Stomach (tissue), 9 donors: ENCODE measurements around the gene NXN. TPM values are rescaled to one million over a fixed set of nuclear protein-coding genes. Genes with fewer than 3 reads are reported as not detected.
"Not testable (repeated sequence)": the region's sequence is repeated elsewhere in the genome, so short reads cannot be mapped to it uniquely, and the experiment has no call there.

Experiments used
- DNase-seq, 2 donors: peaks; one replicate each; pipeline versions ENCODE4 v3.0.0 to v3.0.0-alpha.2; 2013 to 2019
- H3K27ac ChIP-seq, 5 donors: fragments of 200-600 bp in 4 of 5; sonication (generic) in 4 of 5; one replicate each; pipeline ENCODE4 v1.5.1; 2013 to 2019; ENCODE audit warnings: mild to moderate bottlenecking in 1 of 5, moderate library complexity in 1 of 5
- H3K27me3 ChIP-seq, 3 donors: fragments of 200-600 bp; sonication (generic); one replicate each; pipeline ENCODE4 v1.5.1; 2017 to 2019; ENCODE audit warnings: mixed run types in 1 of 3
- H3K36me3 ChIP-seq, 4 donors: fragments of 200-600 bp; sonication (generic); 1 replicate in 3 of 4; 2 replicates in 1 of 4; pipeline ENCODE4 v1.5.1; 2016 to 2019
- H3K4me1 ChIP-seq, 4 donors: fragments of 200-600 bp; sonication (generic); one replicate each; pipeline ENCODE4 v1.5.1; 2016 to 2019
- H3K4me3 ChIP-seq, 4 donors: fragments of 200-600 bp; sonication (generic) in 3 of 4; one replicate each; pipeline ENCODE4 v1.5.1; 2016 to 2019; ENCODE audit warnings: mild to moderate bottlenecking in 1 of 4
- H3K9me3 ChIP-seq, 4 donors: fragments of 200-600 bp; sonication (generic); one replicate each; pipeline ENCODE4 v1.5.1; 2016 to 2019
- CTCF ChIP-seq, 7 experiments: fragments of 450-650 bp in 4 of 7; fragments of 200-600 bp in 3 of 7; sonication (generic) in 3 of 7; IDR thresholded peaks; one replicate each; pipeline ENCODE4 v1.5.1; 2016 to 2019; ENCODE audit warnings: antibody characterized with exemption in 7 of 7, control low read depth in 2 of 7, mild to moderate bottlenecking in 1 of 7
- EP300 ChIP-seq: sonication (generic); formaldehyde crosslinking; IDR thresholded peaks from one replicate; pipeline ENCODE4 v1.6.1; 2017; ENCODE audit warnings: antibody characterized with exemption
- POLR2A ChIP-seq, 4 donors: fragments of 450-650 bp; IDR thresholded peaks; one replicate each; pipeline ENCODE4 v1.6.1; 2016; ENCODE audit warnings: antibody characterized with exemption in 4 of 4, control low read depth in 2 of 4, mild to moderate bottlenecking in 1 of 4, moderate library complexity in 1 of 4
- POLR2AphosphoS5 ChIP-seq, 3 donors: sonication (generic); formaldehyde crosslinking; IDR thresholded peaks; one replicate each; pipeline ENCODE4 v1.6.1; 2016; ENCODE audit warnings: antibody characterized with exemption in 3 of 3
- WGBS, 5 donors: extraction: QIAGEN DNeasy Blood & Tissue Kit in 3 of 5; methylation state at CpG; one replicate each; pipeline versions ENCODE4 v1.1.5 to v1.1.7; 2013 to 2018; 5-methylcytosine and 5-hydroxymethylcytosine counted together
- intact Hi-C: fragments of 100-400 bp; cut with DNase I; formaldehyde crosslinking; loops from one replicate; pipeline ENCODE4 v1.15.1; 2023; ENCODE audit warnings: low total_unique reads
- polyA plus RNA-seq, 3 donors: library from polyadenylated mRNA; stranded (reverse); fragments of 200-250 nt; gene quantifications; one replicate each; pipeline ENCODE4 v1.2.3, GENCODE V29; 2013
- total RNA-seq, 5 donors: library from RNA; depleted of rRNA; stranded (reverse); fragments of >200 nt; gene quantifications; one replicate each; pipeline versions ENCODE4 v1.1.0 to v1.2.3, GENCODE V29; 2014 to 2016
- donor health status: healthy with polysubstance abuse.
- donor health status: Bipolar disorder and iron deficiency.
- donor health status: healthy.

Gene NXN
- total and polyA plus RNA-seq, 8 donors = 17.9 to 47.8 (median 25.1) TPM

GRCh38 chr17:1000597-1001461, 21.3 kb upstream of the NXN start:
- Histone ChIP-seq H3K27me3 (no peaks in the 10 kb centered on the region), H3K4me3 (no peak overlapping the region), H3K36me3 (peaks cover 37 to 66% (median 64%) of the 10 kb centered on the region in 4 donors), H3K27ac (peak overlapping the region; percentile 44 to 91 (median 89)), H3K4me1 (peaks cover 72 to 91% (median 88%) of the 10 kb centered on the region in 4 donors), H3K9me3 (no peaks in the 10 kb centered on the region)
- peak; percentile 63 to 70 for DNase-seq
- TF ChIP-seq CTCF (IDR thresholded peaks at IDR 0.05) (no peak), POLR2AphosphoS5 (IDR thresholded peaks at IDR 0.05) (peak in 1 of 3 donors; percentile 28)
- intact Hi-C loops = loop anchor here (10.0 kb wide), 1 partner anchor 54 kb away; no protein-coding TSS in a partner anchor
- WGBS, 5 donors = 35 to 44% (median 36%) methylated on average over 15 of the region's 15 CpGs

- Histone ChIP-seq H3K27ac (peak overlapping the region in 1 of 5 donors; percentile 95), H3K36me3 (peaks cover 31 to 39% (median 38%) of the 10 kb centered on the region in 4 donors), H3K9me3 (no peaks in the 10 kb centered on the region), H3K27me3 (no peaks in the 10 kb centered on the region), H3K4me1 (peaks cover 45 to 67% (median 60%) of the 10 kb centered on the region in 4 donors), H3K4me3 (peak overlapping the region; percentile 71 to 100 (median 93))
- DNase-seq = no peak
- intact Hi-C loops = no loop called here
- no peak for TF ChIP-seq CTCF (IDR thresholded peaks at IDR 0.05)
- TF ChIP-seq EP300 = no peak
- no peak for TF ChIP-seq POLR2AphosphoS5 (IDR thresholded peaks at IDR 0.05)
- no peak for TF ChIP-seq POLR2A (IDR thresholded peaks at IDR 0.05)
- 15 to 35% (median 25%) methylated on average over 2 of the region's 2 CpGs for WGBS, 5 donors
Observed at GRCh38 chr17:998111-998510, 18.5 kb upstream of the NXN start.

GRCh38 chr17:996554-997344, 17.2 kb upstream of the NXN start, which contains the start of gene TIMM22:
TSS of gene TIMM22 (plus strand) at chr17:997129. CDS start at chr17:997143, 14 bp downstream.
- H3K4me3 ChIP-seq = peak within 1 kb of the TSS; percentile 71 to 100 (median 93)
- peak within 1 kb of the TSS; percentile 80 to 95 (median 93) for H3K27ac ChIP-seq
- TF ChIP-seq POLR2A (IDR thresholded peaks at IDR 0.05) (peak in 2 of 4 donors; percentile 32 to 44), CTCF (IDR thresholded peaks at IDR 0.05) (peak in 5 of 7 experiments; percentile 90 to 96 (median 95)), POLR2AphosphoS5 (IDR thresholded peaks at IDR 0.05) (peak; percentile 29 to 94 (median 82)), EP300 (no peak)
- intact Hi-C loops = no loop called here
- WGBS, 5 donors = 0 to 1% (median 0%) methylated on average over 44 to 71 of the region's 71 CpGs
- peak; percentile 93 to 99 for DNase-seq
- H3K9me3 ChIP-seq = no peaks in the 10 kb centered on the region
- H3K27me3 ChIP-seq = no peaks in the 10 kb centered on the region
- H3K4me1 ChIP-seq = peaks cover 32 to 53% (median 47%) of the 10 kb centered on the region in 4 donors
- H3K36me3 ChIP-seq = peaks cover 23 to 25% (median 25%) of the 10 kb centered on the region in 4 donors

GRCh38 chr17:995324-995723, 15.7 kb upstream of the NXN start:
- H3K27me3 ChIP-seq, intact Hi-C loops, H3K4me3 ChIP-seq, DNase-seq, H3K27ac ChIP-seq, H3K9me3 ChIP-seq: not testable (repeated sequence)
- Histone ChIP-seq H3K4me1 (peaks cover 21 to 39% (median 33%) of the 10 kb centered on the region in 4 donors), H3K36me3 (peaks cover 10 to 11% (median 10%) of the 10 kb centered on the region in 4 donors)
- WGBS, 5 donors = 63 to 76% (median 71%) methylated on average over 8 of the region's 8 CpGs
